A549 treated with AZD9567 at 1 μM for 4 hours (cell line): ENCODE data around the gene C17orf50. TPM values are rescaled to one million over a fixed set of nuclear protein-coding genes. Genes with fewer than 3 reads are reported as not detected.

Source experiments
- total RNA-seq: library from RNA; stranded (reverse); fragments of 200-300 nt; extraction: Qiagen RNA extraction; gene quantifications from 5 replicates; pipeline ENCODE4 v1.2.3, GENCODE V29; 2022; ENCODE audit not compliant: insufficient read depth

The C17orf50 gene
- total RNA-seq = 0.28 to 0.37 TPM (median 0.32 TPM) in 4 of 5 replicates, not detected in the other

GRCh38 chr17:35760587-35760986 lies at the start of gene C17orf50:
TSS of gene C17orf50 (plus strand) at chr17:35760887. CDS start at chr17:35760942, 55 bp downstream.

GRCh38 chr17:35731239-35731916 lies 29.3 kb upstream of the C17orf50 start, which contains the start of gene RASL10B:
TSS of gene RASL10B (plus strand) at chr17:35731639. CDS start at chr17:35735185, 3,546 bp downstream.

GRCh38 chr17:35752945-35753764 lies 7.5 kb upstream of the C17orf50 start, which contains the start of gene GAS2L2:
TSS of gene GAS2L2 (minus strand) at chr17:35753239. CDS start at chr17:35752850, 389 bp downstream.

GRCh38 chr17:35795007-35795870 lies 34.6 kb downstream of the C17orf50 start, which contains the start of gene MMP28:
TSS of gene MMP28 (minus strand) at chr17:35795641. CDS start at chr17:35795377, 264 bp downstream.

GRCh38 chr17:35808962-35809854 lies 48.5 kb downstream of the C17orf50 start, which contains the start of gene TAF15:
TSS of gene TAF15 (plus strand) at chr17:35809484. CDS start at chr17:35809570, 86 bp downstream.

Other genes starting within 250 kb of the C17orf50 start
- gene SLFN12L, start 223.2 kb upstream of the C17orf50 start, total RNA-seq = 0.26 TPM in 1 of 5 replicates, not detected in the others
- not detected in 5 replicates for gene SLFN14, start 200.1 kb upstream of the C17orf50 start, total RNA-seq
- gene PEX12, start 182.3 kb upstream of the C17orf50 start, total RNA-seq = 6.9 to 11.1 TPM (median 8.4 TPM) in 5 replicates
- 121 to 158 TPM (median 130 TPM) in 5 replicates for gene AP2B1, start 173.6 kb upstream of the C17orf50 start, total RNA-seq
- gene RASL10B, start 29.2 kb upstream of the C17orf50 start, total RNA-seq = 0.08 to 0.15 TPM (median 0.11 TPM) in 4 of 5 replicates, not detected in the other
- 0.05 to 0.07 TPM (median 0.06 TPM) in 4 of 5 replicates, not detected in the other for gene GAS2L2, start 7.6 kb upstream of the C17orf50 start, total RNA-seq
- gene MMP28, start 34.8 kb downstream of the C17orf50 start, total RNA-seq = 3.4 to 8.2 TPM (median 6.4 TPM) in 5 replicates
- gene TAF15, start 48.6 kb downstream of the C17orf50 start, total RNA-seq = 210 to 224 TPM (median 222 TPM) in 5 replicates
- gene HEATR9, start 108.0 kb downstream of the C17orf50 start, total RNA-seq = not detected in 5 replicates
- gene CCL5, start 119.5 kb downstream of the C17orf50 start, total RNA-seq = 0.88 to 5.0 TPM (median 1.3 TPM) in 5 replicates
- 1.9 to 4.7 TPM (median 2.9 TPM) in 5 replicates for gene RDM1, start 169.9 kb downstream of the C17orf50 start, total RNA-seq
- not detected in 5 replicates for gene LYZL6, start 182.8 kb downstream of the C17orf50 start, total RNA-seq
- gene CCL16, start 220.6 kb downstream of the C17orf50 start, total RNA-seq = not detected in 5 replicates
- gene CCL14, start 225.8 kb downstream of the C17orf50 start, total RNA-seq = not detected in 5 replicates
- 0.07 to 0.10 TPM in 2 of 5 replicates, not detected in the others for gene CCL15, start 240.7 kb downstream of the C17orf50 start, total RNA-seq